GM20431 (cell line): ENCODE data around the gene CCDC102A.

Experiments
- in situ Hi-C: fragments of 300-500 bp; cut with MseI, MboI; formaldehyde crosslinking; loops from one replicate; pipeline ENCODE4 v1.15.0; 2020; ENCODE audit warnings: low sequenced_read_pairs; ENCODE audit not compliant: unreplicated experiment

The CCDC102A gene

GRCh38 chr16:57471209-57471608 is 65.2 kb downstream of the CCDC102A start:
- in situ Hi-C loops: no loop called here

- in situ Hi-C loops: no loop called here
These were observed 65.7 kb downstream of the CCDC102A start for GRCh38 chr16:57470711-57471110.

GRCh38 chr16:57469917-57470470 is 66.4 kb downstream of the CCDC102A start:
- in situ Hi-C loops: no loop called here

- in situ Hi-C loops: no loop called here
These were observed 67.3 kb downstream of the CCDC102A start for GRCh38 chr16:57469046-57469445.

GRCh38 chr16:57468346-57468745 is 68.0 kb downstream of the CCDC102A start:
- in situ Hi-C loops: no loop called here

GRCh38 chr16:57464523-57464922 is 71.8 kb downstream of the CCDC102A start:
- in situ Hi-C loops: no loop called here

GRCh38 chr16:57462978-57463362 is 73.4 kb downstream of the CCDC102A start:
- in situ Hi-C loops: no loop called here

- in situ Hi-C loops: no loop called here
These were observed 74.0 kb downstream of the CCDC102A start, which contains the start of gene POLR2C for GRCh38 chr16:57462209-57462977. TSS of gene POLR2C (plus strand) at chr16:57462679. CDS start at chr16:57462725, 46 bp downstream.
